ENCODE data around the gene STMND1.

DNA sequence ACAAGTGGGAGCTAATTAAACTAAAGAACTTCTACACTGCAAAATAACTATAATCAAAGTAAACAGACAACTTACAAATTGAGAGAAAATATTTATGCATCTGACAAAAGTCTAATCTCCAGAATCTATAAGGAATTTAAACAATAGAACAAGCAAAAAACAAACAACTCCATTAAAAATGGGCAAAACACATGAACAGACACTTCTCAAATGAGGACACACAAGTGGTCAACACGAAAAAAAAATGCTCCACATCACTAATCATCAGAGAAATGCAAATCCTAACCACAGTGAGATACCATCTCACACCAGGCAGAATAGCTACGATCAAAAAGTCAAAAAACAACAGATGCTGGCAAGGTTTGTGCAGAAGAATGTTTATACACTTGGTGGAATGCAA, 36.2 kb downstream of the STMND1 start:
- no peak for TF ChIP-seq CEBPB (IDR thresholded peaks at IDR 0.05)
- TF ChIP-seq RCOR1 (IDR thresholded peaks at IDR 0.05; ENCODE audit: low read depth, low read length) = no peak
- no peak for TF ChIP-seq RFX5 (IDR thresholded peaks at IDR 0.05)
- TF ChIP-seq, protein P1, sequence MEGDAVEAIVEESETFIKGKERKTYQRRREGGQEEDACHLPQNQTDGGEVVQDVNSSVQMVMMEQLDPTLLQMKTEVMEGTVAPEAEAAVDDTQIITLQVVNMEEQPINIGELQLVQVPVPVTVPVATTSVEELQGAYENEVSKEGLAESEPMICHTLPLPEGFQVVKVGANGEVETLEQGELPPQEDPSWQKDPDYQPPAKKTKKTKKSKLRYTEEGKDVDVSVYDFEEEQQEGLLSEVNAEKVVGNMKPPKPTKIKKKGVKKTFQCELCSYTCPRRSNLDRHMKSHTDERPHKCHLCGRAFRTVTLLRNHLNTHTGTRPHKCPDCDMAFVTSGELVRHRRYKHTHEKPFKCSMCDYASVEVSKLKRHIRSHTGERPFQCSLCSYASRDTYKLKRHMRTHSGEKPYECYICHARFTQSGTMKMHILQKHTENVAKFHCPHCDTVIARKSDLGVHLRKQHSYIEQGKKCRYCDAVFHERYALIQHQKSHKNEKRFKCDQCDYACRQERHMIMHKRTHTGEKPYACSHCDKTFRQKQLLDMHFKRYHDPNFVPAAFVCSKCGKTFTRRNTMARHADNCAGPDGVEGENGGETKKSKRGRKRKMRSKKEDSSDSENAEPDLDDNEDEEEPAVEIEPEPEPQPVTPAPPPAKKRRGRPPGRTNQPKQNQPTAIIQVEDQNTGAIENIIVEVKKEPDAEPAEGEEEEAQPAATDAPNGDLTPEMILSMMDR (IDR thresholded peaks at IDR 0.05) = no peak
- TF ChIP-seq HDAC2 (IDR thresholded peaks at IDR 0.05) = no peak
- TF ChIP-seq, protein P2, sequence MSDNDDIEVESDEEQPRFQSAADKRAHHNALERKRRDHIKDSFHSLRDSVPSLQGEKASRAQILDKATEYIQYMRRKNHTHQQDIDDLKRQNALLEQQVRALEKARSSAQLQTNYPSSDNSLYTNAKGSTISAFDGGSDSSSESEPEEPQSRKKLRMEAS (IDR thresholded peaks at IDR 0.05) = no peak
- no peak for TF ChIP-seq CHD4 (IDR thresholded peaks at IDR 0.05; ENCODE audit: borderline replicate concordance)
- no peak for TF ChIP-seq NR3C1 (IDR thresholded peaks at IDR 0.05)
- no peak for TF ChIP-seq POLR2A (IDR thresholded peaks at IDR 0.05; ENCODE audit: low read length)
- no peak for TF ChIP-seq SMC3 (IDR thresholded peaks at IDR 0.05)
- TF ChIP-seq, protein P3, sequence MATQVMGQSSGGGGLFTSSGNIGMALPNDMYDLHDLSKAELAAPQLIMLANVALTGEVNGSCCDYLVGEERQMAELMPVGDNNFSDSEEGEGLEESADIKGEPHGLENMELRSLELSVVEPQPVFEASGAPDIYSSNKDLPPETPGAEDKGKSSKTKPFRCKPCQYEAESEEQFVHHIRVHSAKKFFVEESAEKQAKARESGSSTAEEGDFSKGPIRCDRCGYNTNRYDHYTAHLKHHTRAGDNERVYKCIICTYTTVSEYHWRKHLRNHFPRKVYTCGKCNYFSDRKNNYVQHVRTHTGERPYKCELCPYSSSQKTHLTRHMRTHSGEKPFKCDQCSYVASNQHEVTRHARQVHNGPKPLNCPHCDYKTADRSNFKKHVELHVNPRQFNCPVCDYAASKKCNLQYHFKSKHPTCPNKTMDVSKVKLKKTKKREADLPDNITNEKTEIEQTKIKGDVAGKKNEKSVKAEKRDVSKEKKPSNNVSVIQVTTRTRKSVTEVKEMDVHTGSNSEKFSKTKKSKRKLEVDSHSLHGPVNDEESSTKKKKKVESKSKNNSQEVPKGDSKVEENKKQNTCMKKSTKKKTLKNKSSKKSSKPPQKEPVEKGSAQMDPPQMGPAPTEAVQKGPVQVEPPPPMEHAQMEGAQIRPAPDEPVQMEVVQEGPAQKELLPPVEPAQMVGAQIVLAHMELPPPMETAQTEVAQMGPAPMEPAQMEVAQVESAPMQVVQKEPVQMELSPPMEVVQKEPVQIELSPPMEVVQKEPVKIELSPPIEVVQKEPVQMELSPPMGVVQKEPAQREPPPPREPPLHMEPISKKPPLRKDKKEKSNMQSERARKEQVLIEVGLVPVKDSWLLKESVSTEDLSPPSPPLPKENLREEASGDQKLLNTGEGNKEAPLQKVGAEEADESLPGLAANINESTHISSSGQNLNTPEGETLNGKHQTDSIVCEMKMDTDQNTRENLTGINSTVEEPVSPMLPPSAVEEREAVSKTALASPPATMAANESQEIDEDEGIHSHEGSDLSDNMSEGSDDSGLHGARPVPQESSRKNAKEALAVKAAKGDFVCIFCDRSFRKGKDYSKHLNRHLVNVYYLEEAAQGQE (IDR thresholded peaks at IDR 0.05) = no peak
